IMR-90 (cell line): ENCODE data around the gene PRPF8. TPM values are rescaled to one million over a fixed set of nuclear protein-coding genes. Genes with fewer than 3 reads are reported as not detected.

ENCODE experiments used
- ATAC-seq: fragments of 200-7000 bp; cut with Tn5 transposase; 2 replicates; pipeline ENCODE4 v1.9.1; 2020; ENCODE audit warnings: low read depth, mild to moderate bottlenecking, moderate library complexity
- BruUV-seq: library from RNA; stranded (reverse); fragments of 400-500 nt; replicated peaks from 2 replicates; lab custom pipeline; 2021; lab: Mats Ljungman, UMichigan
- CTCF ChIA-PET: fragments of 300-600 bp; formaldehyde crosslinking; extraction: SDS; loops from one replicate; lab custom pipeline; 2021; ENCODE audit warnings: antibody characterized with exemption; lab: Yijun Ruan, JAX
- POLR2A ChIA-PET: fragments of 300-600 bp; sonication (Branson Sonifier 250); formaldehyde crosslinking; loops from one replicate; lab custom pipeline; 2022; ENCODE audit warnings: antibody characterized with exemption; ENCODE audit not compliant: unreplicated experiment; lab: Charles Lee
- DNase-seq: peaks from one replicate; pipeline ENCODE4 v3.0.0; 2013
- H2AFZ ChIP-seq: replicated peaks from 2 replicates; pipeline ENCODE3; 2013; ENCODE audit warnings: low read length, mild to moderate bottlenecking; ENCODE audit not compliant: poor library complexity
- H2AK5ac ChIP-seq: 2 replicates; pipeline ENCODE4 v1.6.1; 2013; ENCODE audit warnings: low read depth, low read length, inconsistent platforms
- H2AK9ac ChIP-seq: replicated peaks from 2 replicates; pipeline ENCODE3; 2013; ENCODE audit warnings: mild to moderate bottlenecking, low read depth, low read length, moderate library complexity; ENCODE audit not compliant: poor library complexity
- H2BK120ac ChIP-seq: 2 replicates; pipeline ENCODE4 v1.6.1; 2013; ENCODE audit warnings: low read depth, low read length, inconsistent platforms
- H2BK15ac ChIP-seq: 3 replicates; pipeline ENCODE4 v1.6.1; 2013; ENCODE audit warnings: low read depth, low read length, inconsistent platforms
- H2BK20ac ChIP-seq: 2 replicates; pipeline ENCODE4 v1.6.1; 2013; ENCODE audit warnings: low read depth, mild to moderate bottlenecking, inconsistent platforms, low read length, moderate library complexity
- H2BK5ac ChIP-seq: 2 replicates; pipeline ENCODE4 v1.6.1; 2013; ENCODE audit warnings: mild to moderate bottlenecking, low read depth, low read length, inconsistent platforms; ENCODE audit not compliant: poor library complexity, severe bottlenecking
- H3K14ac ChIP-seq: replicated peaks from 2 replicates; pipeline ENCODE4 v1.6.1; 2013; ENCODE audit warnings: low read depth, low read length, inconsistent platforms
- H3K18ac ChIP-seq: 2 replicates; pipeline ENCODE4 v1.6.1; 2013; ENCODE audit warnings: low read depth, low read length, control low read depth
- H3K23ac ChIP-seq: 2 replicates; pipeline ENCODE4 v1.6.1; 2013; ENCODE audit warnings: low read depth, low read length, inconsistent platforms
- H3K27ac ChIP-seq: 2 replicates; pipeline ENCODE4 v1.5.1; 2013; ENCODE audit warnings: mild to moderate bottlenecking, control low read depth, low read length; ENCODE audit not compliant: insufficient read depth
- H3K27me3 ChIP-seq: 2 replicates; pipeline ENCODE4 v1.6.1; 2013; ENCODE audit warnings: low read length; ENCODE audit not compliant: control insufficient read depth, insufficient read depth
- H3K36me3 ChIP-seq: 2 replicates; pipeline ENCODE4 v1.6.1; 2013; ENCODE audit warnings: low read length, mixed read lengths; ENCODE audit not compliant: control insufficient read depth, insufficient read depth
- H3K4ac ChIP-seq: 2 replicates; pipeline ENCODE4 v1.6.1; 2013; ENCODE audit warnings: low read depth, low read length, inconsistent platforms
- H3K4me1 ChIP-seq: 2 replicates; pipeline ENCODE4 v1.6.1; 2013; ENCODE audit warnings: low read length, mixed read lengths; ENCODE audit not compliant: control insufficient read depth, insufficient read depth
- H3K4me2 ChIP-seq: 2 replicates; pipeline ENCODE4 v1.6.1; 2013; ENCODE audit warnings: low read depth, mild to moderate bottlenecking, control low read depth, low read length, moderate library complexity
- H3K4me3 ChIP-seq: 2 replicates; pipeline ENCODE4 v1.5.1; 2013; ENCODE audit warnings: low read depth, mild to moderate bottlenecking, control low read depth, low read length, moderate library complexity; ENCODE audit not compliant: insufficient read depth
- H3K56ac ChIP-seq: 2 replicates; pipeline ENCODE4 v1.6.1; 2013; ENCODE audit warnings: low read length, inconsistent platforms; ENCODE audit not compliant: insufficient read depth; ENCODE audit errors: extremely low read depth
- H3K79me1 ChIP-seq, 2 experiments: 2 replicates each; pipeline ENCODE4 v1.6.1; 2013; ENCODE audit warnings: low read length in 2 of 2, inconsistent platforms in 1 of 2, low read depth in 1 of 2
- H3K9ac ChIP-seq: 2 replicates; pipeline ENCODE4 v1.6.1; 2013; ENCODE audit warnings: low read depth, low read length, control low read depth
- H3K9me1 ChIP-seq: 2 replicates; pipeline ENCODE4 v1.6.1; 2013; ENCODE audit warnings: low read length, inconsistent platforms; ENCODE audit not compliant: insufficient read depth
- H3K9me3 ChIP-seq: 2 replicates; pipeline ENCODE4 v1.6.1; 2013; ENCODE audit warnings: low read length; ENCODE audit not compliant: control insufficient read depth, insufficient read depth
- H4K20me1 ChIP-seq: 2 replicates; pipeline ENCODE4 v1.6.1; 2013; ENCODE audit warnings: low read length, inconsistent platforms; ENCODE audit not compliant: insufficient read depth
- H4K5ac ChIP-seq: 2 replicates; pipeline ENCODE4 v1.6.1; 2013; ENCODE audit warnings: mild to moderate bottlenecking, low read depth, low read length, control low read depth
- H4K8ac ChIP-seq, 2 experiments: 2 replicates each; pipeline ENCODE4 v1.6.1; 2013; ENCODE audit warnings: low read depth in 2 of 2, low read length in 2 of 2, control low read depth in 1 of 2, inconsistent platforms in 1 of 2
- H4K91ac ChIP-seq: 2 replicates; pipeline ENCODE4 v1.6.1; 2013; ENCODE audit warnings: low read depth, low read length, inconsistent platforms; ENCODE audit not compliant: insufficient read depth
- CHD1 ChIP-seq: IDR thresholded peaks from 2 replicates; pipeline ENCODE4 v1.6.1; 2012; ENCODE audit warnings: low read depth, low read length, improper control_type of control experiment
- FOS ChIP-seq: fragments of 150-350 bp; IDR thresholded peaks from 2 replicates; pipeline ENCODE4 v1.6.1; 2016; ENCODE audit warnings: low read depth, low read length
- MAFK ChIP-seq: IDR thresholded peaks from 2 replicates; pipeline ENCODE4 v1.6.1; 2012; ENCODE audit warnings: low read depth, low read length, improper control_type of control experiment
- MAZ ChIP-seq: IDR thresholded peaks from 2 replicates; pipeline ENCODE4 v1.6.1; 2012; ENCODE audit warnings: low read depth, mild to moderate bottlenecking, low read length, improper control_type of control experiment, moderate library complexity, borderline replicate concordance
- MXI1 ChIP-seq: IDR thresholded peaks from 2 replicates; pipeline ENCODE4 v1.6.1; 2012; ENCODE audit warnings: low read depth, mild to moderate bottlenecking, low read length, moderate library complexity, borderline replicate concordance
- NFE2L2 ChIP-seq: fragments of 150-350 bp; IDR thresholded peaks from 2 replicates; pipeline ENCODE4 v1.6.1; 2016; ENCODE audit warnings: low read depth, mild to moderate bottlenecking, low read length
- RAD21 ChIP-seq: IDR thresholded peaks from 2 replicates; pipeline ENCODE4 v1.6.1; 2012; ENCODE audit warnings: low read length, improper control_type of control experiment
- RCOR1 ChIP-seq: IDR thresholded peaks from 2 replicates; pipeline ENCODE4 v1.6.1; 2012; ENCODE audit warnings: mild to moderate bottlenecking, low read length, improper control_type of control experiment; ENCODE audit not compliant: insufficient replicate concordance
- RFX5 ChIP-seq: IDR thresholded peaks from 2 replicates; pipeline ENCODE4 v1.8.0; 2012; ENCODE audit warnings: low read depth, mild to moderate bottlenecking, low read length, moderate library complexity
- USF2 ChIP-seq: fragments of 150-350 bp; IDR thresholded peaks from 2 replicates; pipeline ENCODE4 v1.6.1; 2017; ENCODE audit warnings: mild to moderate bottlenecking, antibody characterized with exemption, low read length, low read depth
- WGBS, 2 experiments: methylation state at CpG; one replicate each; pipeline versions ENCODE4 v1.1.5 to v1.1.7; 2013; ENCODE audit warnings: missing lambda C conversion rate in 2 of 2; ENCODE audit not compliant: insufficient read length in 1 of 2; ENCODE audit errors: extremely low coverage in 2 of 2; 5-methylcytosine and 5-hydroxymethylcytosine counted together
- dilution Hi-C: fragments of 300-500 bp; cut with HindIII; formaldehyde crosslinking; loops from one replicate; pipeline ENCODE4 v1.14.3; 2018; ENCODE audit warnings: low sequenced_read_pairs; ENCODE audit not compliant: unreplicated experiment
- in situ Hi-C: fragments of 300-500 bp; cut with MboI; formaldehyde crosslinking; loops from 3 replicates; pipeline ENCODE4 v1.14.3; 2019; ENCODE audit warnings: low sequenced_read_pairs, inconsistent platforms, mixed read lengths
- intact Hi-C: fragments of 100-400 bp; cut with micrococcal nuclease; formaldehyde crosslinking; loops from 2 replicates; pipeline ENCODE4 v1.10.0; 2022
- polyA plus RNA-seq, 3 experiments: library from polyadenylated mRNA; depleted of rRNA; stranded (reverse); fragments of >200 nt; gene quantifications; 2 replicates each; pipeline ENCODE4 v1.2.3, GENCODE V29; 2012; ENCODE audit warnings: low replicate concordance in 1 of 3
- total RNA-seq: library from RNA; depleted of rRNA; stranded (reverse); fragments of >200 nt; gene quantifications from 2 replicates; pipeline ENCODE4 v1.2.3, GENCODE V29; 2012

The PRPF8 gene
- total and polyA plus RNA-seq, 2 of the 4 experiments (the other 2 are of a cell fraction): 141 to 160 TPM

- peaks cover 2% of the 10 kb centered on the region; the same call in 1 of the 2 replicates for H3K4me1 ChIP-seq
- H2BK15ac ChIP-seq: no peak overlapping the region
- H3K9me3 ChIP-seq: no peaks in the 10 kb centered on the region
- H4K20me1 ChIP-seq: no peaks in the 10 kb centered on the region
- no peak overlapping the region for H3K18ac ChIP-seq
- dilution Hi-C loops (no loop called here), intact Hi-C loops (no loop called here), in situ Hi-C loops (no loop called here)
- no peak overlapping the region for H3K4ac ChIP-seq
- no peaks in the 10 kb centered on the region for H3K9me1 ChIP-seq
- WGBS, 2 experiments: 76% methylated on average over 6 of the region's 14 CpGs; no CpG with 5 or more reads in 1 of the 2 experiments
- H3K9ac ChIP-seq: no peak overlapping the region
- H3K14ac ChIP-seq: no peak overlapping the region
- no peak overlapping the region for H3K23ac ChIP-seq
- H3K79me1 ChIP-seq: no peaks in the 10 kb centered on the region
- H2AK5ac ChIP-seq: no peak overlapping the region
- ChIA-PET POLR2A (interaction anchor here (0.6 kb wide), 1 partner anchor 191 kb away, joined by 3 read pairs; no protein-coding TSS in a partner anchor), CTCF (no interaction called here)
- no peak overlapping the region for H2BK120ac ChIP-seq
- H2BK20ac ChIP-seq: no peak overlapping the region
- H3K27me3 ChIP-seq: peaks cover 6% of the 10 kb centered on the region; the same call in 1 of the 2 replicates
- H4K91ac ChIP-seq: no peak overlapping the region
- no peak overlapping the region for H4K8ac ChIP-seq
- BruUV-seq: no TSS peak
- DNase-seq: no peak
- H3K4me3 ChIP-seq: no peak overlapping the region
- no peak overlapping the region for H2AK9ac ChIP-seq
- H3K56ac ChIP-seq: no peak overlapping the region
- no peaks in the 10 kb centered on the region for H3K36me3 ChIP-seq
- H4K5ac ChIP-seq: no peak overlapping the region
- no peak overlapping the region for H3K27ac ChIP-seq
- TF ChIP-seq CHD1: no peak
- TF ChIP-seq MXI1: no peak
- TF ChIP-seq MAFK: no peak
- no peak for TF ChIP-seq RCOR1
- TF ChIP-seq RFX5: no peak
- TF ChIP-seq USF2: no peak
- no peak for TF ChIP-seq RAD21
- no peak for TF ChIP-seq NFE2L2
- no peak for TF ChIP-seq FOS
- TF ChIP-seq MAZ: no peak
- H2AFZ ChIP-seq: no peak overlapping the region
- H3K4me2 ChIP-seq: no peak overlapping the region
- no peak overlapping the region for H2BK5ac ChIP-seq
- ATAC-seq: no peak
Observed at GRCh38 chr17:1623057-1623630, 61.5 kb downstream of the PRPF8 start.
